Tibial artery (tissue), 4 donors: ENCODE measurements around the gene MAN1A2.

Experiments
- DNase-seq, 2 donors: peaks; one replicate each; pipeline ENCODE4 v3.0.0-alpha.2; 2019
- H3K27ac ChIP-seq, 2 donors: fragments of 200-600 bp; sonication (generic) in 1 of 2; 1 replicate in 1 of 2; 2 replicates in 1 of 2; pipeline ENCODE4 v1.5.1; 2018 to 2019; ENCODE audit warnings: mild to moderate bottlenecking in 1 of 2
- H3K27me3 ChIP-seq, 2 donors: fragments of 200-600 bp; sonication (generic) in 1 of 2; one replicate each; pipeline versions ENCODE4 v1.5.1 to v1.6.0; 2016 to 2019
- H3K36me3 ChIP-seq, 3 donors: fragments of 200-600 bp; sonication (generic) in 2 of 3; one replicate each; pipeline ENCODE4 v1.5.1; 2016 to 2019; ENCODE audit warnings: mild to moderate bottlenecking in 2 of 3
- H3K4me1 ChIP-seq, 4 donors: fragments of 200-600 bp; sonication (generic) in 2 of 4; 1 replicate in 3 of 4; 2 replicates in 1 of 4; pipeline ENCODE4 v1.5.1; 2016 to 2019
- H3K4me3 ChIP-seq, 2 donors: fragments of 200-600 bp; sonication (generic) in 1 of 2; 1 replicate in 1 of 2; 2 replicates in 1 of 2; pipeline ENCODE4 v1.5.1; 2018 to 2019; ENCODE audit warnings: mild to moderate bottlenecking in 2 of 2
- H3K9me3 ChIP-seq, 3 donors: fragments of 200-600 bp; sonication (generic) in 1 of 3; one replicate each; pipeline ENCODE4 v1.5.1; 2016 to 2019
- CTCF ChIP-seq, 2 experiments: fragments of 200-600 bp in 1 of 2; fragments of 450-650 bp in 1 of 2; IDR thresholded peaks; one replicate each; pipeline ENCODE4 v1.5.1; 2017 to 2019; ENCODE audit warnings: antibody characterized with exemption in 2 of 2, mild to moderate bottlenecking in 1 of 2, moderate library complexity in 1 of 2
- intact Hi-C: fragments of 100-400 bp; cut with DNase I; formaldehyde crosslinking; loops from one replicate; pipeline ENCODE4 v1.15.0; 2023; ENCODE audit warnings: low total_unique reads

Gene MAN1A2

DNA sequence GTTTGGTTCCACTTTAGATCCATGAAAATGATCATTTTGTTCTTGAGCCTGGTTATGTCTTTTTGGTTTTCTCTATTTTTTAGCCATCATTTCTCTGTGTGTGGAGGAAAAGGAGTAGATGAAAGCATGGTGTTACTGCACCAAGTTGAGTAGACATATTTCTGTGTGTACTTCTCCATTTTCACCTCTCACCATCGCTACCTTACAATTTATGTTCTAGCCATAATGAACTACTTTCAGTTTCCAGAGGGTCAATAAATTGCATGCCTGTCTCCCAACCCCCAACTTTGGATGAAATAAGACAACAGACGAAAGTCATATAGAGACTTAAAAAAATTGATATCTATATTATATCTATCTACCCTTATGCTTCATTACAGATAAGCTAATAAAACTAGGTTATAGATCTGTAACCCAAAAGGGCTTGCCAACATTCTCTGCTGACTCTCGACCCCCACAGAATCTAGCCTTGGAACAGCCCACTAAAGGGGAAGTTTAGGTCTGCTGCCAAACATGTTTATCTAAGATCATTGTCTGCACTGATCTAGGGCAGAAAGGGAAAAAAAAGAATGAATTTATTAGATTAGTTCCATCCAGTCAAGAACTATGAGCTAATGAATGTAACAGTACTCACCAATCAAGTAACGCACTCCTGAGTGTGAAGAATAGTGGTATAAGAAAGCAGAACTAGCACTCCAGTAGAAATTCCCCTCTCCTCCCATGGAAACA lies 7.5 kb upstream of the MAN1A2 start:
- intact Hi-C loops: loop anchor here (10.0 kb wide), 1 partner anchor 565 kb away; the partner anchor contains the start of genes GDAP2 and WDR3

DNA sequence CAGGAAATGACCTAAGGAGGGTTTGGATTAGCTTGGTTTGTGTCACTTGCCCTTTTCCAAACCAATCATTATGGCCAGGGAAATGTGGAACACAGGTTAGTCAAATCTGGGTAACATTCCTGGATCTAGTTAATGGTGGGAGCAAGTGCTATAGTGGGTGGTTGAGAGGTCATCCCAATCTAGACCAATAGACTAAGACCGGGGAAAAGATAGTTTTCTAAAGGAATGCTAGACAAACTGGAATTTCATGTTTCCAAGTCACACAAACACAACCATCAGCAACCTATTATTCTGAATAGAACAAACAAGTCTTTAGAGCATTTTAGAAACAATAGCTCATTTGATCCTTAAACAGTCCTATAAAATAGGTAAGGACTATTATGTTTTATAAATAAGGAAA lies 4.3 kb upstream of the MAN1A2 start:
- no peaks in the 10 kb centered on the region for H3K36me3 ChIP-seq
- no peaks in the 10 kb centered on the region for H3K9me3 ChIP-seq
- no peak for DNase-seq
- intact Hi-C loops: loop anchor here (10.0 kb wide), 1 partner anchor 562 kb away; the partner anchor contains the start of genes GDAP2 and WDR3
- no peak overlapping the region for H3K4me3 ChIP-seq
- no peaks in the 10 kb centered on the region for H3K27me3 ChIP-seq
- peaks cover 0 to 23% (median 16%) of the 10 kb centered on the region in 4 donors for H3K4me1 ChIP-seq
- TF ChIP-seq CTCF (IDR thresholded peaks at IDR 0.05): no peak
- no peak overlapping the region for H3K27ac ChIP-seq

More for the DNA sequence above, 7.5 kb upstream of the MAN1A2 start:
- Histone ChIP-seq H3K4me3 (no peak overlapping the region), H3K27me3 (no peaks in the 10 kb centered on the region), H3K9me3 (no peaks in the 10 kb centered on the region), H3K36me3 (no peaks in the 10 kb centered on the region), H3K27ac (no peak overlapping the region), H3K4me1 (peaks cover 0 to 9% (median 3%) of the 10 kb centered on the region in 4 donors)
- no peak for TF ChIP-seq CTCF (IDR thresholded peaks at IDR 0.05)
- DNase-seq: no peak

DNA sequence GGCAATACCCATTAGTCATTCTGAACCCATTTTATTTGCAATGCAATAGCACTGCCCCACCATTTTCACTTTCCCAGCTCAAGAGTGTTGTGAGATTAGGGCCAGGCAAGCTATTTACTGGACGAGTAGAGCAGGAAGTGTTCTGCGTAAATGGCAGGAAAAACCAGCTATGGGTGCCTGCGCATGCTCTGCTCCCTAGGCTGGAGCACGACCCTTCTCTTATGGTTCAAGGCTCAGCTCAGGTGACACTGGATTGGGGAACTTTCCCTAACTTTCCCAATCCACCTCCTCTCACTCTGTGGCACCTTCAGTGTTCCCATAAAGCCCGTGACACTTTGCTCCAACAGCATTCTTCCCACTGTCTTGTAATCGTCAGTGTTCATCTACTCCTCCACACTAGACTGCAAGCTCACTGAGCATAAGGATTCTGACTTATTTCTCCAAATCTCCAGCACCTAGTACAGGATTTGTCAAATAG lies 3.6 kb upstream of the MAN1A2 start:
- Histone ChIP-seq H3K9me3 (no peaks in the 10 kb centered on the region), H3K4me1 (peaks cover 0 to 23% (median 16%) of the 10 kb centered on the region in 4 donors), H3K36me3 (no peaks in the 10 kb centered on the region), H3K27me3 (no peaks in the 10 kb centered on the region), H3K27ac (no peak overlapping the region), H3K4me3 (no peak overlapping the region)
- no peak for DNase-seq
- intact Hi-C loops: loop anchor here (10.0 kb wide), 1 partner anchor 561 kb away; the partner anchor contains the start of genes GDAP2 and WDR3
- no peak for TF ChIP-seq CTCF (IDR thresholded peaks at IDR 0.05)

DNA sequence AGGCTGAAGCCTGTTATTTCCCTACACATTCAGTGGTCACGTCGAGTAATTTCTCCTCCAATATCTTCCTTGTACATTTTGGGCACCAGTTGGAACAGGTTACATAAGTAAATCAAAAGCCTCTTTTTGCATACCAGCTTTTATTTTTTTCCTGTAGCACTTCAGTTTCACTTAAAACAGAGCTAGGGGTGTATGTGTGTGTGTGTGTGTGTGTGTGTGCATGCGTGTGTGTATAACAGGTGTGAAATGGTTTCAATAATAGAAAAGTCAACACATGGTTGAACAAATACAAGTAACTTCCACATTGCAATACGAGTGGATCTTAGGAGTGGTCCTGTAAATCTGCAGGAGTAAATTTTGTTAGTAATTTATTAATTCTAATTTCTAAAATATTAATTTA lies 3.0 kb upstream of the MAN1A2 start:
- no peak for TF ChIP-seq CTCF (IDR thresholded peaks at IDR 0.05)
- Histone ChIP-seq H3K4me1 (peaks cover 0 to 29% (median 16%) of the 10 kb centered on the region in 4 donors), H3K27ac (no peak overlapping the region), H3K4me3 (no peak overlapping the region), H3K27me3 (no peaks in the 10 kb centered on the region), H3K9me3 (no peaks in the 10 kb centered on the region), H3K36me3 (no peaks in the 10 kb centered on the region)
- DNase-seq: no peak
- intact Hi-C loops: loop anchor here (10.0 kb wide), 1 partner anchor 561 kb away; the partner anchor contains the start of genes GDAP2 and WDR3

- DNase-seq: no peak
- Histone ChIP-seq H3K4me3 (peak overlapping the region; percentile 71 to 93), H3K36me3 (no peaks in the 10 kb centered on the region), H3K27me3 (no peaks in the 10 kb centered on the region), H3K9me3 (no peaks in the 10 kb centered on the region), H3K27ac (peak overlapping the region; percentile 86 to 98), H3K4me1 (peaks cover 0 to 43% (median 16%) of the 10 kb centered on the region in 4 donors)
- TF ChIP-seq CTCF (IDR thresholded peaks at IDR 0.05): no peak
- intact Hi-C loops: loop anchor here (5.0 to 10.0 kb wide), 2 partner anchors 242 to 559 kb away; partner anchors contain the start of genes GDAP2, TENT5C and WDR3
Observed at GRCh38 chr1:117365350-117366176, 1.7 kb upstream of the MAN1A2 start.
